ENCODE results near the gene BNC2.

Gene BNC2

DNA sequence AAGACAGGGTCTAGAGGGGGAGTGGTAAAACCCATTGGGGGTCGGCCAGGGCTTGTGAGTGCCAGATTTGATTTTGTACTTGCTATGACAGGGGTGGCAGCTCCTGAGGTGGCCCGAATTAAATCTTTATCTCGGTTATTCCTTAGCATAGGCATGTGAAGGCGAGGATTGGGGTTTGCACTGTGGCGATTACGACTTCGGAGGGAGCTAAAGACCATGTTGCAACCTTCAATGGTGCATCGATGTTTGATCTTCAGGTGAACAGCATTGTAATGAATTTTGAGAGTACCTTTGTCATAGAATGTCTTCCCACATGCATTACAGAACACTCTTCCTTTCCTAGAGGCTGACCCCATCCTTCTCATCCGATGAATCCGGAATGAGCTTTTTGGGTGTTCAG is 433.9 kb downstream of the BNC2 start:
- no peak for DNase-seq

DNA sequence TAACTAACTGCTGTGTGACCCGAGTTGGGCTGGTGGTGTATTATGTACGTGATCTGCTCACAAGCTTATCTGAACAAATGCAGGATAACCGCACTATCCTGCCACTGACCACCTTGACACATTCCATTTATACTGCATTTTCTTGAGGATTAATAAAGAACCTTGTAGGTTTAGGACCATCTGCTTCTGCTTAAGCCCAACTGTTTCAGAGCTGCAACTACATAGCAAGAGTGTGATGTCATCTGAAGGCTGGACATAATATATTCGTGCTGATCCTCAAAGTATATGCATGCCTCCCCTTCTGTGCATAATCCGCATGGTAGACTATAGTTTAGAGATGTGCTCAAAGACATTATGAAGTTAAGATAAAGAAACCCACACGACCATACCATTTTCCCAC is 435.9 kb downstream of the BNC2 start:
- DNase-seq = no peak

GRCh38 chr9:16433494-16433893 is 437.0 kb downstream of the BNC2 start:
- no peak for DNase-seq

- no peak for DNase-seq
Observed at GRCh38 chr9:16431666-16432392, 438.6 kb downstream of the BNC2 start.

GRCh38 chr9:16429671-16430070 is 440.8 kb downstream of the BNC2 start:
- no peak for DNase-seq

- DNase-seq = no peak
Observed at GRCh38 chr9:16427873-16428427, 442.5 kb downstream of the BNC2 start.

- no peak for DNase-seq
Observed at GRCh38 chr9:16426716-16427115, 443.8 kb downstream of the BNC2 start.

DNA sequence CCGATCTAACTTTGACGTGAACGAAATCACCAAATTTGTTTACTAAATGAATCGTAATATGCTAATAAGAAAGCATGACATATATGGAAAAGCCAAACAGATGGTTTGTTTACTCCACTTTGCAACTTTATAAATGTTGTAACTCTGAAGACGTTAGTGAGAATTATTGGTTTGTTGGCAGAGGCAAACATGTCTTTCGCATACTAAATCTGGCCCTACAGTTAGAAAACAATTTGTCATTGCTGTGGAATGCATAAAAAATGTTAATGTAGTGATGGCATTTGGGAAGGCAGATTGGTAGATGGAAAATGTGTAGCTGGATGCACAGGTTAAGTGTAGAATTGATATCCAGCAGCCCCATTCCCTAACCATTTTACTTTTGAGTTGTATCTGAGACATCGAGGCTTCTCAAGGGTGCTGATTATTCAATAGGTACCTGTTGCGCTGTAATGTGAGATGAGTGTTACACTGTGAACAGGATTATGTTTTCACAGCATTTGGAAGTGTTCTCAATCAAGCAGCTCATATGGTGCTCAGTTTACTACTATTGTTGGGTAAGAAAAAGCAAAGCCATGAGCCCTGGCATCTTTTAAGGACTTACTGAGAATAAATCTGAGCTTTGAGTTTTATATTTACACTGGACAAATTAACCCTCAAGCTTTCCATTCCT is 444.8 kb downstream of the BNC2 start:
- no peak for DNase-seq

- no peak for DNase-seq
Observed at GRCh38 chr9:16422114-16422513, 448.4 kb downstream of the BNC2 start.

DNA sequence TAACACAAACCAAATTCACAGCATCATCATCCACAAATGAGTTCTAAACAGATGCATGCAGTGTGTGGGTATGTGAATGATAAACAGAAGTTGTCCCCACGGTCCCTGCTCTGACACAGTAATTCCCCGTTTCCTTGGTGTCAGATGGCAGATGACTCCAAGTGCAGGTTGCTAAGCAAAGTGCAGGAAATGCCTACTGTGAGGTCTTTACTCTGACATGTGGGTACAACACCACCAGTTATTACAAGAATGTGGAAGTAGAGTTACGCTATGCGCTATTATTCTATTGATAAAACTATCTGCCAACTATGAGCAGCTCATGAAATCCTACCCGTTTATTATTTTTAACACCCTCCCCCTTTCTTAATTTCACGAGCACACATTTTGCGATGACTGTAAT is 448.9 kb downstream of the BNC2 start:
- DNase-seq = no peak

- no peak for DNase-seq
Observed at GRCh38 chr9:16419124-16419523, 451.3 kb downstream of the BNC2 start.

GRCh38 chr9:16418721-16419120 is 451.7 kb downstream of the BNC2 start:
- DNase-seq = no peak

DNA sequence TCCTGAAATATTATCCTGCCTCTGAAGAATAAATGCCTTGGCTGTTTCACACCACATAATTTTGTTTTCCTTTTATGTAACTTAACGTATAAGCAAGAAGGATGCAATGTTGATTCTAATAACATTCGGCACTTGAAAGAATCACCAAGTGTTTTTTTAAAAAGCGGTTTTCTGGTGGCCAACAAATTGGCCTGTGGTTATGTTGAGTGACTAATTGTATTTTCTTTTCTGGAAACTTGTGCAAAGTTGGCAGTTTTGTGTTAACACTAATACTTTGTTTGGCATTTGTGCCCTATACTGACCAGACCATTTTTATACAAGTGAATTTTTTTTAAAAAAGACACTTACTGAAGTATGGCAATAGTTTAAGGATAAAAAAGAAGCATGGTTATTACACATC is 452.7 kb downstream of the BNC2 start:
- DNase-seq = no peak

- DNase-seq = peak; percentile 60
Observed at GRCh38 chr9:16417161-16417560, 453.3 kb downstream of the BNC2 start.

DNA sequence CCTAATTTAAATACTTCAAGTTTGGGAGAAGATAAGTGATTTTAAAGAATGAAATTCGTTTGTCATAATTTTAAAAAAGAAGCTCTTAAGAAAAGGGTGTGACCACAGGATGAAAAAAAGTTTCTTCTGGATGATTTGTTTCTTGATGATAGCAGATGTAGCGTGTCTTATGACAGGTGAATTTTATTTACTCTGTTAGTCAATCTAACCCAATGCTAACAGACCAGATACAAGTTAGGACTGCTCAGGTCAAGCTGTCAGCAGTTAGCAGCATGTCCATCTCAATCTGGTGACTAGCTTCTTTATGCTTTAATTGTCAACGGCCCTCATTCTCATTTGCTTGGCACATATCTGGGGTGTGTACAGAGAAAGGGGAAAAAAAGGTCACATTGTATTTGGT is 456.0 kb downstream of the BNC2 start:
- DNase-seq = no peak

DNA sequence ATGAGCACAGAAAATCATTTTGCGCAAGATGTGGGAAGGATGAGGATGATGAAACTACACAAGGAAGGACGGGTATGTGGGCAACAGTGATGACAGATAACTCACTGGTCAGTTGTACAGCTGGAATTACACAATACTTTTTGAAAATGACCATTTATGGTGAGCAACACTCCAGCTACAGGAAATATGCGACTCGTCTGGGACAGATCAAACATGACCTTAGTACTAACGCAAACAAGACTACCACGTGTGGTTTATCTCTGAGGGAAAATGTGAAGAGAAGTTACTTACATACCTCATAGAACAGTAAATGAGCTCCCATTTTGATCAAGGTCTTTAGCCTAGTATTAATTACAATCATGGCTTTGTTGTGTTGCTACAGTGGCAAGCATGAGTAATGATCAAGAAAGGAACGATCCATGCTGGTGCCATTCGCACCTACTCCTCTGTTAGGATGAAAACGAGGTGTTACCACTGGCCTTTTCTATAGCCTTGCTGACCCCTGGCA is 456.9 kb downstream of the BNC2 start:
- DNase-seq = no peak

DNA sequence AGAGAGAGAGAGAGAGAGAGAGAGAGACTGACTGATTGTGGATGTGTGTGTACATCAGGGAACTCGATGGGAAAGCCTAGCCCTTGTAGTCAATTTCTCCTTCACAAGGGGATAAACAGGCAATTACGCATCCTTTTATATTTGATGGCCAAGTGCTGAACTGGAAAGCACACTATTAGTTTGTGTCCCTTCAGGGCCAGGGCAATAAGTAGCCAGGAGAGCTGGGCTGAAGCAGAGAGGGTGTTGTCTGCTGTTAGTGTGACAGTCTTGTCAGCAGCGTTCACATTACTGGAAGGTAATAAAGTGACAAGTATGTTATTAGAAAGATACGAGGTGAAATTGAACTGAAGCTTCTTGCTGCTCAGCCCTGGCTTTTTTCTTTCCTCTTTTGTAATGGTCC is 457.7 kb downstream of the BNC2 start:
- DNase-seq = no peak

DNA sequence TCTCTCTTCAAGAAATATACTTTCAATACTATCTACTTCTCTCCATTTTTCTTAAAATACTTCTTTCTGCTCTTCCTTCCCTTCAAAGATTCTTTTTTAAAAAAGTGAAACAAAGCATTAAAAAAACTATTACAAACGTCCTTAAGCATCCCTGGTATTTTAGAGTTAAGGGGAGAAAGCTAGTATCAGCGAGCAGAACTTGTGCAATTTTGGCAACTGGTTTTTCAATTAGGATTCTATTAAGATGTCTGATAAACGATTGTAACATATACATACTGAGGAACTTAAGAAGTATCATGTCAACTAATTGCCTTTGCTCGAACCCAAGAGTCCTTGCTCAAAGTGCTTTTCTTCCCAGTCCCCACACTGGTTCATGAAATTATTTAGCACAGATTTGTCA is 459.2 kb downstream of the BNC2 start:
- no peak for DNase-seq

GRCh38 chr9:16410601-16411280 is 459.7 kb downstream of the BNC2 start:
- no peak for DNase-seq

- DNase-seq = no peak
Observed at GRCh38 chr9:16407617-16408016, 462.9 kb downstream of the BNC2 start.

DNA sequence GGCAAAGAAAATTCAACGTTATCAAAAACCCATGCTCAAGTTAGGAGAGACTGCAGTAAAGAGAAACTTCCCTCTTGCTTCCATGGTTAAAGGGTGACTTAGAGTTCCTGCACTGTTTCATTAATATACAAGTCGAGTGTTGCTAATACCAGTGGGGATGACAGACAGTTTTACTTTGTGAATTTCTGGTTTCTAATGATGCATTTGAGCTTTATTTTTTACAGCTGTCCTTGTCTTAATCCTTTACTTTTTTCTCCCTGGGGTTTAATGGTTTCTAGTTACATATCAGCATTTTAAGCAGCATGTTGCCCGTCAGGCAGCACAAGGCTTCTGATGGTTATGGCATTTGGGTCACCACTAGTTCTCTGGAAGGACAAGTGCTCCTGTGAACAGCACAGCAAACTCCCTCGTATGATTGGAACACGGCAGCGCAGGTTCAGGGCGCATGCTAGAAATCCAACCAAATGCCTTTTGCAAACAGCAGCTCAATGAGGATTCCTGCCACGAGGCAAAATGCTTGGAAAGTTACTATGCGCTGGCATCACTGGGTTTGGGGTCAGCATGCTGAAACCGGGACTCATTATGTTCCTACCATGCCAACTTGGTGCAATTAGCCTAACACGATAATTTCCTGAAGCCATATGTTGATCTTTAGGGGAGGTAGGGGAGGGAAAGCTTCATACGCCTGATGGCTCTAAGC is 463.8 kb downstream of the BNC2 start:
- no peak for DNase-seq

DNA sequence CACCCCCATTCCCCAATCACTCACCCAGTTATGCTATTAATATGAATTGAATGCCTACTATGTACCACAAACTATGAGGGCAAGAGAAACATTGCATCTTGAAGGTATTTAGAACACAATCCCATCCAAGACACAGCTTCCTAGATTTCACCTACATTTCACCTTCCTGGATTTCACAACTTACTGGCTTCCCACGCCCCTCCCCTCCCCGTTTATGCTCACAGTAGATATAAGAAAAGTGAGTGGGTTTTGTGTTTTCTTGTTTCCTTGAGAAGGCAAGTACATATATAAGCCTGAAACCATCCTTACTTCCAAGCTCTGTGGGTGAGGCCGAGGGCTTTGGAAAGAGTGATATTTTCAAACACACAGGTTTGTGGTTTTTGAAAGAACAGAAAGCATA is 465.0 kb downstream of the BNC2 start:
- no peak for DNase-seq

DNA sequence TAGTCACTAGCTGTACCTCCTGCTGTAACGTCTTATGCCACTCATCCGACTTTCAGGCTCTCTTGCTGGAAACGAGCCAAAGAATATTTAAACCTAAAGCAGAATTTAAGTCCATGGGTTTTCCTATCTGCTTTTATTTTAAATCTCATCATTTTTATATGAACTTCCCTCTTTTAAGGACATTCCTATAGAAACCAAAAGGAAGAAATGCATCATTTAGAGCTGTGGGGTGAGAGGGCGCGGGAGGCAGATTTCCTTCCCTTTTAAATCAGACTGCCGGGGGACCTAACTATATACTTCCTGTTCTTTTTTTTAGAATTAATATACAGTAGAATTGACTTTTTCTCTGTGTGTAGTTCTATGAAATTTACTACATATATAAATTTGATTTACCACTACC is 468.8 kb downstream of the BNC2 start:
- no peak for DNase-seq
